ENCODE measurements around the gene BTN2A1. TPM values are rescaled to one million over a fixed set of nuclear protein-coding genes. Genes with fewer than 3 reads are reported as not detected.
A peak's percentile ranks its signal among the peaks of the same experiment; 100 is the strongest.

BTN2A1 gene
- total and polyA plus RNA-seq, 8 donors, result 3.7 to 15.3 (median 7.6) TPM

- Histone ChIP-seq H3K27ac (peak overlapping the region in 3 of 4 donors; percentile 46 to 88 (median 82)), H3K4me3 (peak overlapping the region in 3 of 4 donors; percentile 14 to 48 (median 33)), H3K27me3 (no peaks in the 10 kb centered on the region), H3K36me3 (no peaks in the 10 kb centered on the region), H3K4me1 (peaks cover 0 to 12% (median 0%) of the 10 kb centered on the region in 3 donors), H3K9me3 (no peaks in the 10 kb centered on the region)
- no peak for DNase-seq
- intact Hi-C loops (cut with DNase I), result no loop called here
- FAIRE-seq, result no peak
- peak in 1 of 4 donors; percentile 6 for ATAC-seq
- TF ChIP-seq, protein P1, sequence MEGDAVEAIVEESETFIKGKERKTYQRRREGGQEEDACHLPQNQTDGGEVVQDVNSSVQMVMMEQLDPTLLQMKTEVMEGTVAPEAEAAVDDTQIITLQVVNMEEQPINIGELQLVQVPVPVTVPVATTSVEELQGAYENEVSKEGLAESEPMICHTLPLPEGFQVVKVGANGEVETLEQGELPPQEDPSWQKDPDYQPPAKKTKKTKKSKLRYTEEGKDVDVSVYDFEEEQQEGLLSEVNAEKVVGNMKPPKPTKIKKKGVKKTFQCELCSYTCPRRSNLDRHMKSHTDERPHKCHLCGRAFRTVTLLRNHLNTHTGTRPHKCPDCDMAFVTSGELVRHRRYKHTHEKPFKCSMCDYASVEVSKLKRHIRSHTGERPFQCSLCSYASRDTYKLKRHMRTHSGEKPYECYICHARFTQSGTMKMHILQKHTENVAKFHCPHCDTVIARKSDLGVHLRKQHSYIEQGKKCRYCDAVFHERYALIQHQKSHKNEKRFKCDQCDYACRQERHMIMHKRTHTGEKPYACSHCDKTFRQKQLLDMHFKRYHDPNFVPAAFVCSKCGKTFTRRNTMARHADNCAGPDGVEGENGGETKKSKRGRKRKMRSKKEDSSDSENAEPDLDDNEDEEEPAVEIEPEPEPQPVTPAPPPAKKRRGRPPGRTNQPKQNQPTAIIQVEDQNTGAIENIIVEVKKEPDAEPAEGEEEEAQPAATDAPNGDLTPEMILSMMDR (IDR thresholded peaks at IDR 0.05), result no peak
- 51 to 61% methylated on average over 7 of the region's 7 CpGs for WGBS, 2 donors
Measured at GRCh38 chr6:26439151-26440125, 18.3 kb upstream of the BTN2A1 start.

- WGBS, 2 donors, result 50 to 72% methylated on average over 2 of the region's 2 CpGs
- Histone ChIP-seq H3K27ac (peak overlapping the region in 2 of 4 donors; percentile 82 to 88), H3K9me3 (no peaks in the 10 kb centered on the region), H3K4me3 (peak overlapping the region in 3 of 4 donors; percentile 4 to 48 (median 33)), H3K4me1 (peaks cover 0 to 12% (median 0%) of the 10 kb centered on the region in 3 donors), H3K36me3 (no peaks in the 10 kb centered on the region), H3K27me3 (no peaks in the 10 kb centered on the region)
- TF ChIP-seq, protein P1 (IDR thresholded peaks at IDR 0.05), result no peak
- ATAC-seq, result peak in 1 of 4 donors; percentile 9
- no peak for DNase-seq
- intact Hi-C loops (cut with DNase I), result no loop called here
- no peak for FAIRE-seq
Measured at GRCh38 chr6:26440977-26441358, 16.8 kb upstream of the BTN2A1 start.

- Histone ChIP-seq H3K27me3 (no peaks in the 10 kb centered on the region), H3K4me3 (peak overlapping the region in 1 of 4 donors; percentile 48), H3K27ac (no peak overlapping the region), H3K9me3 (no peaks in the 10 kb centered on the region), H3K4me1 (peaks cover 0 to 12% (median 0%) of the 10 kb centered on the region in 3 donors), H3K36me3 (no peaks in the 10 kb centered on the region)
- DNase-seq (no peak), FAIRE-seq (no peak), ATAC-seq (no peak)
- 86 to 87% methylated on average over 5 of the region's 5 CpGs for WGBS, 2 donors
- intact Hi-C loops (cut with DNase I), result no loop called here
- TF ChIP-seq, protein P1 (IDR thresholded peaks at IDR 0.05), result no peak
Measured at GRCh38 chr6:26441977-26442376, 15.8 kb upstream of the BTN2A1 start.

- H3K27ac ChIP-seq, result no peak overlapping the region
- TF ChIP-seq, protein P1 (IDR thresholded peaks at IDR 0.05), result no peak
Measured at GRCh38 chr6:26445934-26446667, 11.7 kb upstream of the BTN2A1 start.

More at GRCh38 chr6:26445934-26446667, 11.7 kb upstream of the BTN2A1 start:
- Histone ChIP-seq H3K4me3 (no peak overlapping the region), H3K36me3 (no peaks in the 10 kb centered on the region), H3K9me3 (no peaks in the 10 kb centered on the region), H3K4me1 (peaks cover 0 to 7% (median 0%) of the 10 kb centered on the region in 3 donors), H3K27me3 (no peaks in the 10 kb centered on the region)
- FAIRE-seq, result no peak
- DNase-seq, result no peak
- 69 to 81% methylated on average over 5 of the region's 5 CpGs for WGBS, 2 donors
- no peak for ATAC-seq
- intact Hi-C loops (cut with DNase I), result no loop called here

Data from pancreas (tissue), 10 donors.